ENCODE results near the gene FBXO38. TPM values are rescaled to one million over a fixed set of nuclear protein-coding genes. Genes with fewer than 3 reads are reported as not detected.

The FBXO38 gene
- total and polyA plus RNA-seq, 12 donors: 12.3 to 88.2 (median 41.9) TPM

DNA sequence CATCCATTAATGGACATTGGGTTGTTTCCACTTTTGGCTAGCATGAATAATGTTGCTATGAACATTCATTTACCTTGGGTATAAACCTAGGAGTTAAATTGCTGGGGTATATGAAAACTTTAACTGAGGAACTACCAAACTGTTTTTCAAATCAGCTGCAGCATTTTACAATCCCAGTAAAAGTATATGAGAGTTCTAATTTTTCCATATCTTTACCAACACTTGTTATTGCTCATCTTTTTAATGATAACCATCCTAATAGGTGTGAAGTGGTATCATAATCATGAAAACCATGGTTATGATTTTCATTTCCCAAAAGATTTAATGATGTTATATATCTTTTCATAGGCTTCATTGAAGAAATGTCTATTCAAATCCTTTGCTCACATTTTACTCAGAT is 15.5 kb upstream of the FBXO38 start:
- intact Hi-C loops (cut with DNase I): no loop called here
- Histone ChIP-seq H3K9me3 (replicated peaks in 1 of 3) (peaks cover 0 to 14% (median 0%) of the 10 kb centered on the region in 3 donors), H3K27me3 (no peaks in the 10 kb centered on the region), H3K4me3 (no peak overlapping the region), H3K27ac (no peak overlapping the region), H3K4me1 (replicated peaks in 1 of 2) (no peaks in the 10 kb centered on the region), H3K36me3 (replicated peaks in 1 of 2) (no peaks in the 10 kb centered on the region)
- TF ChIP-seq, protein P1, sequence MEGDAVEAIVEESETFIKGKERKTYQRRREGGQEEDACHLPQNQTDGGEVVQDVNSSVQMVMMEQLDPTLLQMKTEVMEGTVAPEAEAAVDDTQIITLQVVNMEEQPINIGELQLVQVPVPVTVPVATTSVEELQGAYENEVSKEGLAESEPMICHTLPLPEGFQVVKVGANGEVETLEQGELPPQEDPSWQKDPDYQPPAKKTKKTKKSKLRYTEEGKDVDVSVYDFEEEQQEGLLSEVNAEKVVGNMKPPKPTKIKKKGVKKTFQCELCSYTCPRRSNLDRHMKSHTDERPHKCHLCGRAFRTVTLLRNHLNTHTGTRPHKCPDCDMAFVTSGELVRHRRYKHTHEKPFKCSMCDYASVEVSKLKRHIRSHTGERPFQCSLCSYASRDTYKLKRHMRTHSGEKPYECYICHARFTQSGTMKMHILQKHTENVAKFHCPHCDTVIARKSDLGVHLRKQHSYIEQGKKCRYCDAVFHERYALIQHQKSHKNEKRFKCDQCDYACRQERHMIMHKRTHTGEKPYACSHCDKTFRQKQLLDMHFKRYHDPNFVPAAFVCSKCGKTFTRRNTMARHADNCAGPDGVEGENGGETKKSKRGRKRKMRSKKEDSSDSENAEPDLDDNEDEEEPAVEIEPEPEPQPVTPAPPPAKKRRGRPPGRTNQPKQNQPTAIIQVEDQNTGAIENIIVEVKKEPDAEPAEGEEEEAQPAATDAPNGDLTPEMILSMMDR (IDR thresholded peaks at IDR 0.05): no peak
- no peak for TF ChIP-seq POLR2A (IDR thresholded peaks at IDR 0.05)
- DNase-seq: no peak

DNA sequence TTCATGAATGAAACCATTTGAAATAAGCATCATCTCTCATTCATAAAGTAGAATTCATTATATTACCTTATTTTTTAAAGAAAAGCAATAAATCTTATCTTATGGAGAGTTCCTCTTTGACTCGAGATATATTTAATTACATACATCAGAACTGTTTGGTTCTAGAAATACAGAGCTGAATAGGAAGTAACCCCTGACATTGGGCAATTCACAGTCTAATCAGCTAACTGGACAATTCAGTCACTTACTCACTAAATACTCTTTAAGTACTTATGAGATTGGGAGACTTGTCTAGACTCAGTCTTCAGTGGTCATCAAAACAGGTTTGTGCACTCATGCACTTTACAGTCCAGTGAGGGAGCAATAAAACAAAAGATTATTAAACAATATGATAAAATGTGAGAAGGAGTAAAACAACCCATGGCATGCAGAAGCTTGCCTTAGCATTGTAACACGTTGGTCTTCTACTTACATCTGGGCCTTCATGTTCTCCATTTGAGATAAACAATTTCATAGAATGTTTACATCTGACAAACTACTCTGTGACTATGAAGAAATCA is 11.5 kb upstream of the FBXO38 start:
- Histone ChIP-seq H3K9me3 (replicated peaks in 1 of 3) (peaks cover 0 to 14% (median 0%) of the 10 kb centered on the region in 3 donors), H3K4me3 (no peak overlapping the region), H3K27ac (no peak overlapping the region), H3K4me1 (replicated peaks in 1 of 2) (peaks cover 0 to 8% of the 10 kb centered on the region in 2 donors), H3K36me3 (replicated peaks in 1 of 2) (no peaks in the 10 kb centered on the region), H3K27me3 (no peaks in the 10 kb centered on the region)
- no peak for DNase-seq
- WGBS, 4 donors: 67 to 91% (median 73%) methylated on average over 2 of the region's 2 CpGs
- no peak for TF ChIP-seq POLR2A (IDR thresholded peaks at IDR 0.05)
- TF ChIP-seq, protein P1 (IDR thresholded peaks at IDR 0.05): no peak
- intact Hi-C loops (cut with DNase I): loop anchor here in 1 of 2 donors (10.0 kb wide), 1 partner anchor 197 kb away; no protein-coding TSS in a partner anchor

DNA sequence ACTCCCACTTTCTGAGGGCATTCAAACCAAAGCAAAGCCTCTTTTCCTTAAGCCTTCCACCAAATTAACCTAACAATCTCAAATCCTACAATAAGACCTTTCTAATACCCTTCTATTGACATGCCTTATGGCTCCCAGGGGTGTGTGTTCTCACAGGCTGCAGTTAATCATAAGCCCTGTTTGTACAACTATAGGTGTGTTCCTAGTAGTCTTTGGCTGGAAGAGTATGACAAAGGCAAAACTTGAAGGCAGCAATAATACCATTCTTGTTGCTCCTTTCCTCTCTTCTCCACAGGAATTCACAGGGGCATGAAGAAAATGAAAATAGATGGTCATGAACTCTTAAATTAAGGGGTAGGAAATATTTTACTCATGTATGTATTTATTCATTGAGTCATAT is 10.9 kb upstream of the FBXO38 start:
- no peak for DNase-seq
- H3K27me3 ChIP-seq: no peaks in the 10 kb centered on the region
- peaks cover 0 to 8% of the 10 kb centered on the region in 2 donors for H3K4me1 ChIP-seq (replicated peaks in 1 of 2)
- intact Hi-C loops (cut with DNase I): loop anchor here in 1 of 2 donors (10.0 kb wide), 1 partner anchor 198 kb away; no protein-coding TSS in a partner anchor
- no peaks in the 10 kb centered on the region for H3K36me3 ChIP-seq (replicated peaks in 1 of 2)
- peaks cover 0 to 14% (median 0%) of the 10 kb centered on the region in 3 donors for H3K9me3 ChIP-seq (replicated peaks in 1 of 3)
- TF ChIP-seq, protein P1 (IDR thresholded peaks at IDR 0.05): no peak
- no peak for TF ChIP-seq POLR2A (IDR thresholded peaks at IDR 0.05)
- no peak overlapping the region for H3K4me3 ChIP-seq
- H3K27ac ChIP-seq: no peak overlapping the region

DNA sequence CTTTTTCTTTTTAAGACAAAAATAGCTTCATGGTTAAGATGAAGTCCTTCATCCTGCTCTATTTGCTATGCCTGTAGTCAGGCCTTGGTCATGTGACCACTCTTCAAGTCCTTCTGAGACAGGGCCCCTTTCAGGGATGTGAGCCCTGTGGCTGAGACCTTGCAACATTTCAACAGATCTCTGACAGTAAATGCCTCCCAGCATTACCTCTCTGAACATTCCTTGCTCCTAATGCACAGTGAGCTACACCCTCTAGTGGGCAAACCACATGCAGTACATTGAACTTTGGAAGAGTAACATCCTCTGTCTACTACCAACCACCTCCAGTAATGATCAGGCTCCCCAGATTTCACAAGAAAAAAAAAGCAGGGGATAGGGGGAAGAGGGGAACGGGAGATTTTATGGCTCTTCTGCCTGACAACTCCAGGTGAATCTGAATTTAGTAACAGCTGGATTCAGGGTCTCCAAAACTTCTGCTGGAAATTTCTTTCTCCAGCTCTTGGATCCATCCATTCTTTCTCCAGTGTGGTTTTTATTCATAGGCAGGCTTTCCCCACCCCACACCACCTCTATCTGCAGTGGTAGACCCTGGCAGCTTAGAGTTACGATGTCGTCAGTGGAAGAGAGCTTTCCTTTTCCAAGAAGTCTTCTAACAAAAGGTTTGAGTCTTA is 8.9 kb upstream of the FBXO38 start:
- TF ChIP-seq, protein P1 (IDR thresholded peaks at IDR 0.05): peak; percentile 77 to 88 (median 80)
- no peak for TF ChIP-seq POLR2A (IDR thresholded peaks at IDR 0.05)
- peaks cover 0 to 4% (median 0%) of the 10 kb centered on the region in 3 donors for H3K9me3 ChIP-seq (replicated peaks in 1 of 3)
- peaks cover 0 to 8% of the 10 kb centered on the region in 2 donors for H3K4me1 ChIP-seq (replicated peaks in 1 of 2)
- no peaks in the 10 kb centered on the region for H3K27me3 ChIP-seq
- no peaks in the 10 kb centered on the region for H3K36me3 ChIP-seq (replicated peaks in 1 of 2)
- no peak overlapping the region for H3K27ac ChIP-seq
- DNase-seq: peak; percentile 35 to 74 (median 65)
- WGBS, 4 donors: 68 to 82% (median 75%) methylated on average over 3 of the region's 3 CpGs
- no peak overlapping the region for H3K4me3 ChIP-seq
- intact Hi-C loops (cut with DNase I): loop anchor here (2.0 to 10.0 kb wide), 2 partner anchors 196 to 200 kb away; no protein-coding TSS in a partner anchor

Data from adrenal gland (tissue), 12 donors.